ENCODE data around the gene KAT6B.

GRCh38 chr10:75048669-75049098 is 222.3 kb downstream of the KAT6B start:
- TF ChIP-seq TAF1 (IDR thresholded peaks at IDR 0.05; ENCODE audit: low read depth, low read length) (no peak), POLR2AphosphoS5 (IDR thresholded peaks at IDR 0.05; ENCODE audit: low read depth, low read length) (no peak), POLR2A (IDR thresholded peaks at IDR 0.05; ENCODE audit: low read depth, low read length) (no peak)

Data from GM12891 (cell line).